Activated naive CD8-positive, alpha-beta T cell treated with anti-CD3 and anti-CD28 coated beads, Interleukin-2, amount 50 U/mL, for 24 hours (primary cell): ENCODE measurements around the gene IQCM.

ENCODE experiments used
- ATAC-seq: fragments of 150-1000 bp; cut with Tn5 transposase; one replicate; pipeline ENCODE4 v1.10.0; 2021
- DNase-seq: peaks from one replicate; pipeline ENCODE4 v3.0.0; 2021
- H3K27ac Mint-ChIP-seq: one replicate; pipeline ENCODE4 v1.8.0; 2021; ENCODE audit warnings: mild to moderate bottlenecking, mixed read lengths
- H3K27me3 Mint-ChIP-seq: one replicate; pipeline ENCODE4 v1.8.0; 2021; ENCODE audit warnings: mixed read lengths
- H3K36me3 Mint-ChIP-seq: one replicate; pipeline ENCODE4 v1.8.0; 2021; ENCODE audit warnings: low read depth, mixed read lengths
- H3K4me1 Mint-ChIP-seq: one replicate; pipeline ENCODE4 v1.8.0; 2021; ENCODE audit warnings: mixed read lengths
- H3K4me3 Mint-ChIP-seq: one replicate; pipeline ENCODE4 v1.8.0; 2021; ENCODE audit warnings: mild to moderate bottlenecking, moderate library complexity, mixed read lengths
- H3K9me3 Mint-ChIP-seq: one replicate; pipeline ENCODE4 v1.8.0; 2021; ENCODE audit warnings: mixed read lengths

Gene IQCM, protein sequence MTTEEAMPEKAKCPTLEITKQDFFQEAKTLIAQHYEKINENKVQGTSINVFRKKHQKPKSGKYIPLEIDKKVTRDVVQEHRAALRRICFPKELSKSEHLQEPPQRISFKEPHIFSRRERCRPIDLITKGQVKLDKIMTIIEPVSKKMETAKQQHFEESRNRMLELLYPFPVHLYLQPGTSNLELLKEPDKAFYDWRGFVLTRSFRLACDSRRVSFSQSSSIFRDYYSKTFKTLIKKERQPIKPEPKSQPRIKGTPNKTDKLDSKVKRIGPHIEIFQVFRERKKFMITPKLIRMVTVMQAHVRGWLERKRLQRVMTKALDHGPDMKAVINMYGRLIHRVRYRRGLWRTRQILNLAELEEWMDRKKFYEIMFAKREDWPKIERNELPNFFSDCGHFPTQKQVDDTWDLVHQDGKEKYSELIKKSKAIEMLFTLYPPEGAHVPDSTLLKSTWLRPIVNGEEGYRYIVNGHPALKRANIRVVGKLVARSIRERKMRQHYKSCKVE

GRCh38 chr4:149815743-149816142 is at the start of gene IQCM:
TSS of gene IQCM (minus strand) at chr4:149815843. CDS start at chr4:149742691, 73,152 bp downstream.
- DNase-seq (no peak), ATAC-seq (no peak)
- H3K9me3 Mint-ChIP-seq: no peaks in the 10 kb centered on the region
- H3K27ac Mint-ChIP-seq: no peak within 1 kb of the TSS
- H3K4me3 Mint-ChIP-seq: no peak within 1 kb of the TSS
- H3K27me3 Mint-ChIP-seq: no peaks in the 10 kb centered on the region
- H3K4me1 Mint-ChIP-seq: no peaks in the 10 kb centered on the region
- H3K36me3 Mint-ChIP-seq: no peaks in the 10 kb centered on the region

GRCh38 chr4:149857446-149857845 is 41.8 kb upstream of the IQCM start:
- Mint-ChIP-seq H3K36me3 (no peaks in the 10 kb centered on the region), H3K27me3 (no peaks in the 10 kb centered on the region), H3K4me1 (no peaks in the 10 kb centered on the region), H3K4me3 (no peak overlapping the region), H3K9me3 (no peaks in the 10 kb centered on the region), H3K27ac (no peak overlapping the region)
- no peak for DNase-seq
- ATAC-seq: no peak

DNA sequence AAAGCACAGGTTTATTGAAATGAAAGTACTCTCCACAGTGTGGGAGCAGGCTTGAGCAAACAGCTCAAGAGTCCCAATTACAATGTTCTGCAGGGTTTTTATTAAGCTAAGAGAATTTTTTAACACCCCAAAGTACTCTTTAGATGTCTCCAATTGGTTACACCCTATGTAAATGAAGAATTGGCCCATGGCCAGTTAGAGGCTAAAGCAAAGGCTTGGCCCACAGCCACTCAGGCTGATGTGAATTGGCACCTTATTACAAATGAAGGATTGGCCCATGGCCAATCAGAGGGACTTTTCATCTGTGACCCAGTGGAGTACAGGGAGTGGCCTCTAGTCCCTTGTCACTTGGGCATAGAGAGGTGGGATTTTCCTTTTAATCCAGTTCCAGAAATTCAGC is 30.1 kb upstream of the IQCM start:
- no peaks in the 10 kb centered on the region for H3K4me1 Mint-ChIP-seq
- no peak for ATAC-seq
- no peak for DNase-seq
- H3K36me3 Mint-ChIP-seq: no peaks in the 10 kb centered on the region
- no peak overlapping the region for H3K27ac Mint-ChIP-seq
- H3K27me3 Mint-ChIP-seq: peaks cover 2% of the 10 kb centered on the region
- H3K4me3 Mint-ChIP-seq: no peak overlapping the region
- peaks cover 5% of the 10 kb centered on the region for H3K9me3 Mint-ChIP-seq

DNA sequence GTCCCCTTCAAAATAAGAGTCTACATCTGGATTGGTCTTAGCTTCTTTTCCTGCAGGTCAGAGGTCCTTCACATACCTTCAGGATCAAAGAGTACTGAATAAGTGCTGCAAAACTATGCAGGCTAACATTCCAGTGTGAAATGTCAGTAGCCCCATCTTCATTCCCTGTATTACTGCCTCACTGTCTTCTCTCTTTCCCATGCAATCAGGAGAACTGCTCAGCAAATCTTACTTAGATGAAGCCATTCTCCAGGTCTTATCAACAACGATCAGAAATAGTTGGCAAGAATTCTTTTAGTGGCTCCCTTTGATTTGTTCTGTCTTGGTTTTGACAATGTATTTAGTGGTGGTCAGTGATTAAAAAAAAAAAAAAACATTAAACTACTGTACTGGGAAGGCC is 26.0 kb upstream of the IQCM start:
- DNase-seq (no peak), ATAC-seq (no peak)
- Mint-ChIP-seq H3K27ac (no peak overlapping the region), H3K36me3 (no peaks in the 10 kb centered on the region), H3K4me1 (no peaks in the 10 kb centered on the region), H3K9me3 (peaks cover 5% of the 10 kb centered on the region), H3K27me3 (peaks cover 2% of the 10 kb centered on the region), H3K4me3 (no peak overlapping the region)

DNA sequence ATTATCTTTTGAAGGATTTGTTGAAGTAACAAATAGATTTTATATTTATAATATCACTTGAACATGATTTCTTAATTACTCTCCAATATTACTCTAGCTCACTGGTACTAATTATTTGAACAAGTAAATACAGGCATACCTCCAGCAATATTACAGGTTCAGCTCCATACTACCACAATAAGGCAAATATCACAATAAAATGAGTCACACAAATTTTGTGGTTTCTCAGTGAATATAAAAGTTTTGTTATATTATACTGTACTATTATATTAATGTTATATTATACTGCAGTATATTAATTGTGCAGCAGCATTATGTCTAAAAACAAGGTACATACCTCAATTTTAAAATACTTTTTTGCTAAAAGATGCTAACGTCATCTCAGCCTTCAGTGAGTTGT is 22.4 kb upstream of the IQCM start:
- H3K27ac Mint-ChIP-seq: no peak overlapping the region
- H3K9me3 Mint-ChIP-seq: peaks cover 5% of the 10 kb centered on the region
- DNase-seq: no peak
- no peak overlapping the region for H3K4me3 Mint-ChIP-seq
- peaks cover 2% of the 10 kb centered on the region for H3K27me3 Mint-ChIP-seq
- no peaks in the 10 kb centered on the region for H3K36me3 Mint-ChIP-seq
- ATAC-seq: no peak
- H3K4me1 Mint-ChIP-seq: no peaks in the 10 kb centered on the region

- H3K27ac Mint-ChIP-seq: no peak overlapping the region
- ATAC-seq: no peak
- H3K9me3 Mint-ChIP-seq: peaks cover 2% of the 10 kb centered on the region
- H3K27me3 Mint-ChIP-seq: peaks cover 1% of the 10 kb centered on the region
- no peaks in the 10 kb centered on the region for H3K36me3 Mint-ChIP-seq
- DNase-seq: no peak
- no peak overlapping the region for H3K4me3 Mint-ChIP-seq
- no peaks in the 10 kb centered on the region for H3K4me1 Mint-ChIP-seq
Measured at GRCh38 chr4:149836546-149836945, 20.9 kb upstream of the IQCM start.

GRCh38 chr4:149835280-149835679 is 19.6 kb upstream of the IQCM start:
- H3K27ac Mint-ChIP-seq: no peak overlapping the region
- H3K4me3 Mint-ChIP-seq: no peak overlapping the region

DNA sequence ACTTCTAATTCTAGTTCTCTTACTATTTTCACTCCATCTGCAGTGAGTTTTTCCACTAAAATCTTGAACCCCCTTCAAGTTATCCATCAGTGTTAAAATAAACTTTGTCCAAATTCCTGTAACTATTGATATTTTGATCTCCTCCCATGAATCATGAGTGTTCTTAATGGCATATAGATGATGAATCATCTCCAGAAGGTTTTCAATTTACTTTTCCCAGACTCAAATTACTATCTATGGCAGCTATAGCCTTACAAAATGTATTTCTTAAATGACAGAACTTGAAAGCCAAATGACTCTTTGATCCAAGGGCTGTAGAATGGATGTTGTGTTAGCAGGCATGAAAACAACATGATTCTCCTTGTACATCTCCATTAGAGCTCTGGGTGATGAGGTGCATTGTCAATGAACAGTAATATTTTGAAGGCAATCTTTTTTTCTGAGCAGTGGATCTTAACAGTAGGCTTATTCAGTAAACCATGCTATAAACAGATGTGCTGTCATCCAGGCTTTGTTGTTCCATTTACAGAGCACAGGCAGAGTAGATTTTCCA is 16.1 kb upstream of the IQCM start:
- Mint-ChIP-seq H3K4me3 (no peak overlapping the region), H3K27ac (no peak overlapping the region), H3K27me3 (no peaks in the 10 kb centered on the region), H3K36me3 (no peaks in the 10 kb centered on the region), H3K4me1 (no peaks in the 10 kb centered on the region), H3K9me3 (no peaks in the 10 kb centered on the region)
- DNase-seq: no peak
- no peak for ATAC-seq

More at GRCh38 chr4:149835280-149835679, 19.6 kb upstream of the IQCM start:
- ATAC-seq: no peak
- no peaks in the 10 kb centered on the region for H3K27me3 Mint-ChIP-seq
- no peaks in the 10 kb centered on the region for H3K36me3 Mint-ChIP-seq
- no peak for DNase-seq
- H3K9me3 Mint-ChIP-seq: no peaks in the 10 kb centered on the region
- no peaks in the 10 kb centered on the region for H3K4me1 Mint-ChIP-seq

DNA sequence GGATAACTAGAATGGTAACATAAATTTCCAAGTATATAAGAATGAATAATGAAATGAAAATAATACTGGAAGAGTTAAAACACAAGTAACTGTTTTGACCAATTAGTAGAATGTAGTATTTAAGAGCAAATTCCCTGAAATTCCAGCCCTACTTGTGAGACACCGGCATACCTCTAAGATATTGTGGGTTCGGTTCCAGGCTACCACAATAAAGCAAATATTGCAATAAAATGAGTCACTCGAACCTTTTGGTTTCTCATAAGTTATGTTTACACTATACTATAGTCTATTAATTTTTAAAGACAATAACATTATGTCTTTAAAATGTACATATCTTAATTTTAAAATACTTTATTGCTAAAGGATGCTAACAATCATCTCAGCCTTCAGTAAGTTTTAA is 15.2 kb upstream of the IQCM start:
- H3K4me3 Mint-ChIP-seq: no peak overlapping the region
- H3K36me3 Mint-ChIP-seq: no peaks in the 10 kb centered on the region
- no peaks in the 10 kb centered on the region for H3K4me1 Mint-ChIP-seq
- H3K9me3 Mint-ChIP-seq: no peaks in the 10 kb centered on the region
- ATAC-seq (no peak), DNase-seq (no peak)
- H3K27ac Mint-ChIP-seq: no peak overlapping the region
- H3K27me3 Mint-ChIP-seq: no peaks in the 10 kb centered on the region

DNA sequence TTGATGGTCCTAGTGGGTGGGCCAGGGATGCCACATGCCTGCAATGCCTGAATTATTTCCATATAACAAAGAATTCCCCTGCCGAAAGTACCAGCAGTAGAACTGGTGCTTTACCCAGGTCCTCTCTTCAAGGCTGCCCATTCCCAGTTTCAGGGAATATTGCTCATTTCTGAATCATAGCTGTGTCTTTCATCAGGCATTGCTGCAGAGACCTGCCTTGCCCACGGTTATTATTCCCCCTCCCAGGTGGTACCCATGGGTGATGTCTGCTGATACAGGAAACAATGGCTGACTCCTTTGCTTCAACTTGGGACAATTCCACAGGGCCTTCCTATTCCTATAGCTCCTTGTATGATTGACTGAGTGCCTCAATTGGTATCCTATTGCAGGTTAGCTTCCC is 9.7 kb upstream of the IQCM start:
- no peaks in the 10 kb centered on the region for H3K4me1 Mint-ChIP-seq
- DNase-seq (no peak), ATAC-seq (no peak)
- no peaks in the 10 kb centered on the region for H3K9me3 Mint-ChIP-seq
- H3K4me3 Mint-ChIP-seq: no peak overlapping the region
- no peaks in the 10 kb centered on the region for H3K27me3 Mint-ChIP-seq
- no peaks in the 10 kb centered on the region for H3K36me3 Mint-ChIP-seq
- no peak overlapping the region for H3K27ac Mint-ChIP-seq

- H3K9me3 Mint-ChIP-seq: no peaks in the 10 kb centered on the region
- H3K27ac Mint-ChIP-seq: no peak overlapping the region
- no peak overlapping the region for H3K4me3 Mint-ChIP-seq
- DNase-seq (no peak), ATAC-seq (no peak)
- no peaks in the 10 kb centered on the region for H3K4me1 Mint-ChIP-seq
- no peaks in the 10 kb centered on the region for H3K27me3 Mint-ChIP-seq
- no peaks in the 10 kb centered on the region for H3K36me3 Mint-ChIP-seq
Measured at GRCh38 chr4:149823769-149824221, 8.2 kb upstream of the IQCM start.

GRCh38 chr4:149801416-149801815 is 14.2 kb downstream of the IQCM start:
- Mint-ChIP-seq H3K36me3 (no peaks in the 10 kb centered on the region), H3K4me1 (no peaks in the 10 kb centered on the region), H3K27me3 (no peaks in the 10 kb centered on the region), H3K4me3 (no peak overlapping the region), H3K27ac (no peak overlapping the region), H3K9me3 (peaks cover 5% of the 10 kb centered on the region)
- no peak for DNase-seq
- ATAC-seq: no peak

DNA sequence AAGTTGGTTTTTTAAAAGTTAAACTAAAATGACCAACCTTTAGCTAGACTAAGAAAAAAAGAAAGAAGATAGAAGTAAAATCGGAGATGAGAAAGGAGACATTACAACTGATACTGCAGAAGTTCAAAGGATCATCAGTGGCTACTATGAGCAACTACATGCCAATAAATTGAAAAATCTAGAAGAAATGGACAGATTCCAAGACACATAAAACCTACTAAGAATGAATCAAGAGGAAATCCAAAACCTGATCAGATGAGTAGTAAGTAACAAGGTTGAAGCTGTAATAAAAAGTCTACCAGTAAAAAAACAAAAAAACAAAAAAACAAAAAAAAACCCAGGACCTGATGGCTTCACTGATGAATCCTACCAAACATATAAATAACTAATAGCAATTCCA is 16.1 kb downstream of the IQCM start:
- H3K4me3 Mint-ChIP-seq: no peak overlapping the region
- H3K4me1 Mint-ChIP-seq: no peaks in the 10 kb centered on the region
- H3K27ac Mint-ChIP-seq: no peak overlapping the region
- no peak for DNase-seq
- H3K27me3 Mint-ChIP-seq: no peaks in the 10 kb centered on the region
- H3K36me3 Mint-ChIP-seq: no peaks in the 10 kb centered on the region
- no peak for ATAC-seq
- H3K9me3 Mint-ChIP-seq: peaks cover 5% of the 10 kb centered on the region

DNA sequence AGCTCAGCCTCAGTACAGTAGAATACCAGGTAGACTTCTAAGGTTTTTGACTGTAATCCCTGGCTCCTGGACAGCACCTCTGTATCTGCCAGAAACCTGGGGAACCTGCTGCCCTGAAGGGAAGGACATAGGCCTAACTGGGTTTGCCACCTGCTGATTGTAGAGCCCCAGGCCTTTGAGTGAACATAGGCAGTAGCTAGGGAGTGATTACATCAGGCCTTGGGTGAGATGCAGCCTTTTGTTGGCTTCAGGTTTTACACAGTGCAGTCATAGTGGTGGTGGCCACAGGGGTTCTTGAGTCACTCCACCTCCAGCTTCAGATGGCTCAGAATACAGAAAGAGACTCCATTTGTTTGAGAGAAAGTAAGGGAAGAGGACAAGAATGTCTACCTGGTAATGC is 19.3 kb downstream of the IQCM start:
- ATAC-seq (no peak), DNase-seq (no peak)
- H3K9me3 Mint-ChIP-seq: no peaks in the 10 kb centered on the region
- no peaks in the 10 kb centered on the region for H3K27me3 Mint-ChIP-seq
- no peak overlapping the region for H3K4me3 Mint-ChIP-seq
- no peaks in the 10 kb centered on the region for H3K4me1 Mint-ChIP-seq
- no peaks in the 10 kb centered on the region for H3K36me3 Mint-ChIP-seq
- H3K27ac Mint-ChIP-seq: no peak overlapping the region

GRCh38 chr4:149795256-149795655 is 20.4 kb downstream of the IQCM start:
- no peak for DNase-seq
- H3K27me3 Mint-ChIP-seq: no peaks in the 10 kb centered on the region
- no peak overlapping the region for H3K4me3 Mint-ChIP-seq
- no peaks in the 10 kb centered on the region for H3K36me3 Mint-ChIP-seq
- no peaks in the 10 kb centered on the region for H3K4me1 Mint-ChIP-seq
- no peak overlapping the region for H3K27ac Mint-ChIP-seq
- no peak for ATAC-seq
- no peaks in the 10 kb centered on the region for H3K9me3 Mint-ChIP-seq
